Cardiac fibroblast (primary cell): Measurements from ENCODE around the gene ADCY5.

ENCODE experiments used
- DNase-seq, 2 donors: peaks; one replicate each; pipeline versions ENCODE4 v3.0.0 to v3.0.0-alpha.2; 2010; ENCODE audit warnings: low read depth in 2 of 2
- H3K4me3 ChIP-seq, 2 donors: replicated peaks in 1 of 2; 1 replicate in 1 of 2; 2 replicates in 1 of 2; pipeline ENCODE4 v1.5.1; 2011; ENCODE audit warnings: low read depth in 2 of 2, low read length in 2 of 2, mild to moderate bottlenecking in 2 of 2, moderate library complexity in 1 of 2
- TF ChIP-seq, protein P1 (sequence below): IDR thresholded peaks from one replicate; pipeline ENCODE4 v1.5.1; 2011; ENCODE audit warnings: low read depth, mild to moderate bottlenecking, low read length, inconsistent platforms

Gene ADCY5

DNA sequence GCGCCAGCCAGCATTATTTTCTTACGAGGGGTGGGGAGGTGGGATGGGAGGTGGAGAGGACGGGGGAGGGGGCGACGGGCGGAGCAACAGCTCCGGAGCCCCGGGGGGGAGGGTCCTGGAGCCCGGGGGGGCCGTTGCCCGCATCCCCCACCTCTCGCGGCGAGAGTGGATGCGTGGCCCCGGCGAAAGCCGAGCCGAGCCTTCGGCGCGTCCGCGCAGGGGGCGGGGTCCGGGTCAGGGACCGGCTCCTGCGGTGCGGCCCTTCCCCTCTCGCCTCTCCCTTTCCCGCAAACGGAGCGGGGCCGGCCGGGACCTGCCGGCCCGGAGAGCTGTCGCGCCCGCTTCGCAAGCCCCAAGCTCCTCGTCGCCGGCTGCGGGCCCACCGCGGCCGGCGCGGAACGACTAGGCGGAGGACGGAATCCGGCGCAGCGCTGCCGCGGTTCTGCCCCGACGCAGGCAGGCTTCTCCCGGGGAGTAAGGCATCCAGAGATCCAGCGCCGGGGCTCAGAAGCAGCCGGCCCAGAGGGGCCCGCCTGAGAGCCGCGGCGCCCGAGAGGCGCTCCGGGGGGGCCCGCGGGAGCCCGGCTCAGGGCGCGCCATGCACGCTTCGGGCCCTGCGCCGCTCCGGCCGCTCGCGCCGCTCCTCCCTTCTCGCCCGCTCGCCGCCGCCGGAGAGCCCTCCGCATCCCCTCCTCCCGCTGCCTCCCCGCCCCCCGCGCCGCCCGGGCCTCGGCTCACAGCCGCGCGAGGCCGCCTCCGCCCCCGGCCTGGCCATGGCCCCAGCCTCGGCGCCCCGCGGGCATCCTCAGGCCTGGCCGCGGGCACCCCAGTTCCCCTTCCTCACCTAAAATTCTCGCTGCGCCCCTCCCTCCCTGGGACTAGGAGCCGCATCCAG is 459 bp upstream of the ADCY5 start:
- TF ChIP-seq, protein P1, sequence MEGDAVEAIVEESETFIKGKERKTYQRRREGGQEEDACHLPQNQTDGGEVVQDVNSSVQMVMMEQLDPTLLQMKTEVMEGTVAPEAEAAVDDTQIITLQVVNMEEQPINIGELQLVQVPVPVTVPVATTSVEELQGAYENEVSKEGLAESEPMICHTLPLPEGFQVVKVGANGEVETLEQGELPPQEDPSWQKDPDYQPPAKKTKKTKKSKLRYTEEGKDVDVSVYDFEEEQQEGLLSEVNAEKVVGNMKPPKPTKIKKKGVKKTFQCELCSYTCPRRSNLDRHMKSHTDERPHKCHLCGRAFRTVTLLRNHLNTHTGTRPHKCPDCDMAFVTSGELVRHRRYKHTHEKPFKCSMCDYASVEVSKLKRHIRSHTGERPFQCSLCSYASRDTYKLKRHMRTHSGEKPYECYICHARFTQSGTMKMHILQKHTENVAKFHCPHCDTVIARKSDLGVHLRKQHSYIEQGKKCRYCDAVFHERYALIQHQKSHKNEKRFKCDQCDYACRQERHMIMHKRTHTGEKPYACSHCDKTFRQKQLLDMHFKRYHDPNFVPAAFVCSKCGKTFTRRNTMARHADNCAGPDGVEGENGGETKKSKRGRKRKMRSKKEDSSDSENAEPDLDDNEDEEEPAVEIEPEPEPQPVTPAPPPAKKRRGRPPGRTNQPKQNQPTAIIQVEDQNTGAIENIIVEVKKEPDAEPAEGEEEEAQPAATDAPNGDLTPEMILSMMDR: no peak
- H3K4me3 ChIP-seq: peak overlapping the region; percentile 49 to 59
- peak; percentile 6 to 18 for DNase-seq

DNA sequence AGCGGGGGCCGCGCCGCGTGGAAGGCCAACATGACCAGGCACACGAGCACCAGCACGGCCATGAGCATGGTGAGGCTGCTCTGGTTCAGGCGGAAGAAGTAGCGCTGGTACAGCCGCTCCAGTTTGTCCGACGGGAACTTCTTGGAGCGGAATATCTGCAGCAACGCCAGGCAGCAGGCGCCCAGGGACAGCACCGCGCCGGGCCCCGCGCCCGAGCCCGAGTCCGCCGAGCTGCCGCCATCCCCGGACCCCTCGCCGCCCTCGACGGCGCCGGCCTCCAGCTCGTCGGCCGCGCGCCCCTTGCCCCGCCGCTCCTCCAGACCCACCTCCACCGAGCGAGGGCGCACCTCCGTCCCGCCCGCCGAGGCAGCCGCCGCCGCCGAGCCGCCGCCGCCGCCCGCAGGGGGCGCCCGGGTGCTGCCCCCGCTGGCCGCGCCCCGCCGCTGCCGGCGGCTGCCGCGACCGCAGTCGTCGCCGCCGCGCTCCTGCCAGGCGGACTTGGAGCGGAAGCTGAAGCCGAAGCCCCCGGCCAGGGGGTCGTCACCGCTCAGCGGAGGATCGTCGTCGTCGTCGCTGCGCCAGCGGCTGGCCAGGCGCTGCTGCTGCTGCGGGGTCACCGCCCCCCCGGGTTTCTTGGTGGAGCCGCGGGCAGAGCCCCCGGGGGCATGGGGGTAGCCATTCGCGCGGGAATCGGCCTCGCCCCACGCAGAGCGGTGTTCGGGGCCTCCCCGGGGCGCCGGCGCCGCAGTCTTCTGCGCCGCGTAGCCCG is 957 bp downstream of the ADCY5 start:
- no peak for DNase-seq
- H3K4me3 ChIP-seq: no peak overlapping the region
- TF ChIP-seq, protein P1: no peak

DNA sequence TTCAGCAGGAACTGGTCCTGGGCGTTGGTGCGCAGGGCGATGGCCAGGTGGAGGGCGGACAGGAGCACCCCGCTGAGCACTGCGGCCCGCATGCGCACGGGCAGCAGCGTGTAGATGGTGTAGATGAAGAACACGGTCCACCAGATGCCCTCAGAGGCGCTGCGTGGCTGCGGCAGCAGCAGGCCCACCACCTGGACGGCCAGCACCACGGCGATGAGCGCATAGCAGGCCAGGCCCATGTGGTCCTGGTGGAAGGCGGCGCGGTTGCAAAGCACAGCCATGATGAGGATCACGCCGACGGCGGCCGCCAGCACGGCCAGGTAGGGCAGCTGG is 1.5 kb downstream of the ADCY5 start:
- H3K4me3 ChIP-seq: no peak overlapping the region
- TF ChIP-seq, protein P1: no peak
- DNase-seq: no peak

DNA sequence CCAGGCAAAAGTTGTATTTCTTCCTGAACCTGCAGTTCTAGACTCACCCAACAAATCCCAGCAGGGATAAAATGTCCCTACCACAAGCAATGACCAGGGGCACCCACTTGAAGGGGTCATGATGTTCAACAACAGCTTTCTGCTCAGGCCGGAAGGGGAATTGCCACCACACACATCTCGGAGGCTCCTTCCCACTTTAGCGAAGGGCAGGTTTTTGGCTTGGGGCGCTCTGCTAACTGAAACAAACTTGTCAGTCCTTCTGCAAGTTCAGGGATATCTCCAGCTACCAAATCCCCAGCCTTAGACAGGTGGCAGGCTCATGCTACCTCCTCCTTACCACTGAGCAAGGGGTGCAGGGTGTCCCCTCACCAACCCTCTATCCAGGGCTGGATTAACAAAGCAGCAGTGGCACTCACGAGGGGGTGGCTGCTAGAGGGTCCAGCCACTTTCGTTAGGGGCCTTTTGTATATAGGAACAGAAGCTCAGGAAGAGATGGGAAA is 2.2 kb downstream of the ADCY5 start:
- TF ChIP-seq, protein P1: no peak
- H3K4me3 ChIP-seq: no peak overlapping the region
- no peak for DNase-seq

DNA sequence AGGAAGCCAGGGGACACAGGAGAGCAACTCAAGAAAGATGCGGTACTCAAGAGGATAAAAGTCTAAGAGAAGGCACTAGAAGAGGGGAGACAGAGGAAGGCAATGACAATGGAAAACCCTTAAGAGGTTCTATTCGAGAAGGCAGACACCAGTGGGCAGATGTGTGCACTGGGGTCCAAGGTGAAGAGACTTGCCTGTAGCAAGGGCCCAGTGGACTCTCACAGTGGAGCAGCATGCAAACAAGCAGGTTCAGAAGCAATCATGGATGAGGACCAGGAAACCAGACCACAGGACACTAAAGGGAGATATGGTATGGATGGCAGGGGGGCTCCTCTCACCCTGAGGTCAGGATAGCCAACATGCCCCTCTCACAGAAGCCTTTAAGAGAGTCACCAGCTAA is 2.7 kb downstream of the ADCY5 start:
- DNase-seq: no peak
- no peak overlapping the region for H3K4me3 ChIP-seq
- TF ChIP-seq, protein P1: no peak

DNA sequence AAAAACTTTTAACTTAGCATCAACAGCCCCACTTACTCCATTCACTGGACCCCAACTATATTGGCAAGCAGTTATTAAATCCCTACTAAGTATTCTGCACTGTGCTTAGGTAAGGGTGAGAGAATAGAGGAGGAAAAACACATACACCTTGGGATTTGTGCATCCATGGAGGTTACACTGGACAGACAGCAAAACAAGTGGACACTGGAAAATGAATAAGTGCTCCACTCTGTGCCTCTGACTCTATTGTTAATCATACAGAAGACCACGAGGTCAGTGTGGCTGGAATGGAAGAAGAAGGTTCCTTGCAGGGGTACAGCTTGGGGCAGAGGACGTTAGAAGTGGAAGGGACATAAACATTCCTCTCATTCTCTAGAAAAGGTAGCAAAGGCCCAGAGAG is 3.2 kb downstream of the ADCY5 start:
- no peak for DNase-seq

More for the DNA sequence above, 3.2 kb downstream of the ADCY5 start:
- H3K4me3 ChIP-seq: no peak overlapping the region
- TF ChIP-seq, protein P1: no peak
